Measurements from ENCODE around the gene EIF4E3. TPM values are rescaled to one million over a fixed set of nuclear protein-coding genes. Genes with fewer than 3 reads are reported as not detected.

Gene EIF4E3
- total RNA-seq, 1 experiment from 2014 or later = not detected

GRCh38 chr3:71655061-71655460, 70.1 kb downstream of the EIF4E3 start:
- Histone ChIP-seq H3K4me2 (no peak overlapping the region), H4K20me1 (ENCODE audit: insufficient read depth) (no peaks in the 10 kb centered on the region), H3K27me3 (ENCODE audit: insufficient read depth, low read depth) (peaks cover 26% of the 10 kb centered on the region), H2AFZ (no peak overlapping the region), H3K9me2 (ENCODE audit: insufficient read depth) (no peaks in the 10 kb centered on the region), H3K4me3 (no peak overlapping the region), H3K4me1 (replicated peaks; ENCODE audit: insufficient read depth) (no peaks in the 10 kb centered on the region), H3F3A (ENCODE audit: insufficient read depth, low read depth) (no peaks in the 10 kb centered on the region), H3K9me3 (ENCODE audit: insufficient read depth, low read depth) (no peaks in the 10 kb centered on the region), H3K79me2 (ENCODE audit: low read depth) (no peaks in the 10 kb centered on the region), H3K36me3 (ENCODE audit: low read depth) (no peaks in the 10 kb centered on the region), H3K27ac (no peak overlapping the region)
- intact Hi-C loops (cut with micrococcal nuclease; ENCODE audit: unreplicated experiment) = no loop called here
- no TSS peak for BruUV-seq (replicated peaks)
- ChIA-PET CTCF (no interaction called here), POLR2A (ENCODE audit: unreplicated experiment) (no interaction called here)
- TF ChIP-seq CTCF (conservative IDR thresholded peaks at IDR 0.05) = no peak
- no peak for TF ChIP-seq EZH2 (IDR thresholded peaks at IDR 0.05; ENCODE audit: low read depth)
- no peak for DNase-seq

GRCh38 chr3:71653414-71653807, 71.8 kb downstream of the EIF4E3 start:
- Histone ChIP-seq H3K4me2 (no peak overlapping the region), H2AFZ (no peak overlapping the region), H3K27me3 (ENCODE audit: insufficient read depth, low read depth) (peaks cover 9% of the 10 kb centered on the region), H3F3A (ENCODE audit: insufficient read depth, low read depth) (no peaks in the 10 kb centered on the region), H3K9me3 (ENCODE audit: insufficient read depth, low read depth) (no peaks in the 10 kb centered on the region), H3K36me3 (ENCODE audit: low read depth) (no peaks in the 10 kb centered on the region), H3K9me2 (ENCODE audit: insufficient read depth) (no peaks in the 10 kb centered on the region), H3K4me3 (no peak overlapping the region), H4K20me1 (ENCODE audit: insufficient read depth) (no peaks in the 10 kb centered on the region), H3K4me1 (replicated peaks; ENCODE audit: insufficient read depth) (no peaks in the 10 kb centered on the region), H3K79me2 (ENCODE audit: low read depth) (no peaks in the 10 kb centered on the region), H3K27ac (no peak overlapping the region)
- BruUV-seq (replicated peaks) = no TSS peak
- intact Hi-C loops (cut with micrococcal nuclease; ENCODE audit: unreplicated experiment) = loop anchor here (2.0 to 5.0 kb wide), 3 partner anchors 1103 to 1591 kb away; no protein-coding TSS in a partner anchor
- CTCF ChIA-PET = no interaction called here
- TF ChIP-seq CTCF (conservative IDR thresholded peaks at IDR 0.05) (no peak), EZH2 (IDR thresholded peaks at IDR 0.05; ENCODE audit: low read depth) (no peak)
- no peak for DNase-seq
- POLR2A ChIA-PET (ENCODE audit: unreplicated experiment) = no interaction called here

DNA sequence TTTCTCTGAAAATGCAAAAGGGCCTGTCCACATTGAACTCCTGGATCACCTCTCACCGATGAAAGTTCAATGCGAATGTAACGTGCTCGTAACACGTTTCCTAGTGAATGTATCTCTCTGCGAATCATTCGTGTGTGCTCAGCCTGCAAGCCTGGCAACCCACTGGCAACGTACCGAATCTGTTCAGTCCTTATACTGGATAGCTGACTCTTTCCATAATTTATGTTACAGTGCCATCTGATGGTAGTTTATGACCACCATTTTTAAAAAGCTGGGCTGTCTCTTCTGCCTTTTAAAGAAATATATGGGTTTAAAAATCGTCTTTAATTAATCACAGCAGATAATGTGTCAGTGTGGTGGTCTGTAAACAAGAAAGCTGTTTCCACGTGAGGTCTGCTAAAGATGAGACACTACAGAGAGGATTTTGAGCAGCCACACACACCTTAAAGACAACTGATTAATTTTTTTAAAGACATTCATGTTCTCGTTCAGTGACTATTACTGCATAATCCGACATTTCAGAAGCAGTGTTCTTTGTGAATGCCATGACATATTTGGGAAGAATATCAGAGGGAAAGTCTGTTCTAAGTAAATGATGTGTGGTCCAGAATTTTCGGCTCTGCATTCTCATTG, 72.3 kb downstream of the EIF4E3 start:
- no peaks in the 10 kb centered on the region for H4K20me1 ChIP-seq (ENCODE audit: insufficient read depth)
- H3K36me3 ChIP-seq (ENCODE audit: low read depth) = no peaks in the 10 kb centered on the region
- no peak overlapping the region for H3K4me2 ChIP-seq
- no peaks in the 10 kb centered on the region for H3K9me3 ChIP-seq (ENCODE audit: insufficient read depth, low read depth)
- no peak overlapping the region for H3K27ac ChIP-seq
- POLR2A ChIA-PET (ENCODE audit: unreplicated experiment) = no interaction called here
- intact Hi-C loops (cut with micrococcal nuclease; ENCODE audit: unreplicated experiment) = loop anchor here (2.0 to 5.0 kb wide), 3 partner anchors 1102 to 1591 kb away; no protein-coding TSS in a partner anchor
- CTCF ChIA-PET = no interaction called here
- BruUV-seq (replicated peaks) = no TSS peak
- H3K9me2 ChIP-seq (ENCODE audit: insufficient read depth) = no peaks in the 10 kb centered on the region
- TF ChIP-seq CTCF (conservative IDR thresholded peaks at IDR 0.05) (peak; percentile 56), EZH2 (IDR thresholded peaks at IDR 0.05; ENCODE audit: low read depth) (no peak)
- no peaks in the 10 kb centered on the region for H3K79me2 ChIP-seq (ENCODE audit: low read depth)
- no peak overlapping the region for H2AFZ ChIP-seq
- H3K27me3 ChIP-seq (ENCODE audit: insufficient read depth, low read depth) = peaks cover 5% of the 10 kb centered on the region; the same call in 1 of the 2 replicates
- no peak overlapping the region for H3K4me3 ChIP-seq
- no peaks in the 10 kb centered on the region for H3K4me1 ChIP-seq (replicated peaks; ENCODE audit: insufficient read depth)
- DNase-seq = no peak
- no peaks in the 10 kb centered on the region for H3F3A ChIP-seq (ENCODE audit: insufficient read depth, low read depth)
